HepG2 (cell line): ENCODE measurements around the gene C20orf141. TPM values are rescaled to one million over a fixed set of nuclear protein-coding genes. Genes with fewer than 3 reads are reported as not detected.

ENCODE experiments used
- ARID3A ChIP-seq: IDR thresholded peaks from 2 replicates; pipeline ENCODE4 v1.6.1; 2012; ENCODE audit warnings: low read depth, low read length, improper control_type of control experiment
- EED ChIP-seq: sonication (generic); formaldehyde crosslinking; IDR thresholded peaks from 2 replicates; pipeline ENCODE4 v1.5.0; 2020; ENCODE audit warnings: mild to moderate bottlenecking, missing genetic modification reagents
- FIP1L1 ChIP-seq: fragments of 200-400 bp; formaldehyde crosslinking; IDR thresholded peaks from 2 replicates; pipeline ENCODE4 v1.6.1; 2018; ENCODE audit warnings: low read depth, mild to moderate bottlenecking, low read length, moderate library complexity, borderline replicate concordance; ENCODE audit not compliant: insufficient read depth
- GTF3A ChIP-seq: sonication (generic); formaldehyde crosslinking; conservative IDR thresholded peaks from 2 replicates; pipeline ENCODE4 v1.4.0; 2020; ENCODE audit warnings: mild to moderate bottlenecking, missing genetic modification reagents
- MBNL3 ChIP-seq: fragments of 250-450 bp; sonication (Bioruptor Pico); conservative IDR thresholded peaks from 2 replicates; pipeline ENCODE4 v1.8.0; 2022; ENCODE audit warnings: mild to moderate bottlenecking, inconsistent platforms
- RFXAP ChIP-seq: sonication (generic); formaldehyde crosslinking; IDR thresholded peaks from 2 replicates; pipeline ENCODE4 v1.4.0; 2020; ENCODE audit warnings: missing genetic modification reagents, borderline replicate concordance
- RNF219 ChIP-seq: sonication (generic); formaldehyde crosslinking; IDR thresholded peaks from 2 replicates; pipeline ENCODE4 v1.5.0; 2020; ENCODE audit warnings: mild to moderate bottlenecking, missing genetic modification reagents
- USF2 ChIP-seq, 2 experiments: sonication (generic) in 1 of 2; formaldehyde crosslinking in 1 of 2; IDR thresholded peaks; 2 replicates each; pipeline versions ENCODE4 v1.5.1 to v1.6.1; 2011 to 2020; ENCODE audit warnings: borderline replicate concordance in 1 of 2, low read depth in 1 of 2, low read length in 1 of 2, mild to moderate bottlenecking in 1 of 2, missing genetic modification reagents in 1 of 2, moderate library complexity in 1 of 2
- ZBTB2 ChIP-seq: sonication (generic); formaldehyde crosslinking; IDR thresholded peaks from 2 replicates; pipeline ENCODE4 v1.8.0; 2022; ENCODE audit warnings: low read depth, missing genetic modification reagents
- ZNF547 ChIP-seq: sonication (generic); formaldehyde crosslinking; IDR thresholded peaks from 2 replicates; pipeline ENCODE4 v1.5.1; 2020; ENCODE audit warnings: mild to moderate bottlenecking, missing genetic modification reagents
- ZNF562 ChIP-seq: sonication (generic); formaldehyde crosslinking; IDR thresholded peaks from 2 replicates; pipeline ENCODE4 v1.8.0; 2022; ENCODE audit warnings: missing genetic modification reagents, borderline replicate concordance
- ZNF704 ChIP-seq: sonication (generic); formaldehyde crosslinking; IDR thresholded peaks from 2 replicates; pipeline ENCODE4 v1.8.1; 2023; ENCODE audit warnings: mild to moderate bottlenecking, inconsistent platforms, moderate library complexity, missing genetic modification reagents, borderline replicate concordance
- ZNF749 ChIP-seq: sonication (generic); formaldehyde crosslinking; IDR thresholded peaks from 2 replicates; pipeline ENCODE4 v1.8.0; 2022; ENCODE audit warnings: mild to moderate bottlenecking, missing genetic modification reagents, moderate library complexity, borderline replicate concordance
- polyA plus RNA-seq, 8 experiments: library from polyadenylated mRNA; depleted of rRNA in 3 of 8; stranded (reverse) in 7 of 8; unstranded in 1 of 8; fragments of >200 nt; fragmentation: Illumina TruSeq in 4 of 8; extraction: Trizol in 4 of 8; gene quantifications; 2 replicates each; pipeline versions ENCODE4 v1.2.1 to v1.2.3, GENCODE V29; 2011 to 2016; ENCODE audit warnings: low read depth in 4 of 8, missing spikeins in 1 of 8, mixed read lengths in 1 of 8; ENCODE audit not compliant: insufficient read depth in 1 of 8
- total RNA-seq, 5 experiments: library from RNA; depleted of rRNA; stranded (reverse); fragments of >200 nt; fragmentation: Illumina TruSeq; extraction: Trizol; gene quantifications; 2 replicates each; pipeline ENCODE4 v1.2.3, GENCODE V29; 2016; ENCODE audit warnings: low read depth in 1 of 5
- TF ChIP-seq, protein P1 (sequence below): sonication (generic); formaldehyde crosslinking; IDR thresholded peaks from 2 replicates; pipeline ENCODE4 v1.4.0; 2020; ENCODE audit warnings: missing genetic modification reagents
- TF ChIP-seq, protein P2 (sequence below): sonication (generic); formaldehyde crosslinking; IDR thresholded peaks from 2 replicates; pipeline ENCODE4 v1.4.0; 2020; ENCODE audit warnings: mild to moderate bottlenecking, missing genetic modification reagents

C20orf141 gene
- total and polyA plus RNA-seq, 2 of the 13 experiments (the other 11 are each of a cell fraction or from before 2014, with no cell fraction given) = not detected

GRCh38 chr20:2840967-2841531 lies 26.3 kb downstream of the C20orf141 start (continued):
- TF ChIP-seq ZBTB2 (CRISPR knock-in tag) = no peak
- no peak for TF ChIP-seq RFXAP (CRISPR knock-in tag)
- no peak for TF ChIP-seq MBNL3 (CRISPR knock-in tag)
- no peak for TF ChIP-seq RNF219 (CRISPR knock-in tag)
- no peak for TF ChIP-seq USF2 (IDR thresholded peaks at IDR 0.05; ENCODE audit: low read depth, low read length)
- TF ChIP-seq USF2 (CRISPR knock-in tag; IDR thresholded peaks at IDR 0.05; ENCODE audit: borderline replicate concordance) = no peak
- TF ChIP-seq, protein P1, sequence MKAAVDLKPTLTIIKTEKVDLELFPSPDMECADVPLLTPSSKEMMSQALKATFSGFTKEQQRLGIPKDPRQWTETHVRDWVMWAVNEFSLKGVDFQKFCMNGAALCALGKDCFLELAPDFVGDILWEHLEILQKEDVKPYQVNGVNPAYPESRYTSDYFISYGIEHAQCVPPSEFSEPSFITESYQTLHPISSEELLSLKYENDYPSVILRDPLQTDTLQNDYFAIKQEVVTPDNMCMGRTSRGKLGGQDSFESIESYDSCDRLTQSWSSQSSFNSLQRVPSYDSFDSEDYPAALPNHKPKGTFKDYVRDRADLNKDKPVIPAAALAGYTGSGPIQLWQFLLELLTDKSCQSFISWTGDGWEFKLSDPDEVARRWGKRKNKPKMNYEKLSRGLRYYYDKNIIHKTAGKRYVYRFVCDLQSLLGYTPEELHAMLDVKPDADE = no peak
- TF ChIP-seq, protein P2, sequence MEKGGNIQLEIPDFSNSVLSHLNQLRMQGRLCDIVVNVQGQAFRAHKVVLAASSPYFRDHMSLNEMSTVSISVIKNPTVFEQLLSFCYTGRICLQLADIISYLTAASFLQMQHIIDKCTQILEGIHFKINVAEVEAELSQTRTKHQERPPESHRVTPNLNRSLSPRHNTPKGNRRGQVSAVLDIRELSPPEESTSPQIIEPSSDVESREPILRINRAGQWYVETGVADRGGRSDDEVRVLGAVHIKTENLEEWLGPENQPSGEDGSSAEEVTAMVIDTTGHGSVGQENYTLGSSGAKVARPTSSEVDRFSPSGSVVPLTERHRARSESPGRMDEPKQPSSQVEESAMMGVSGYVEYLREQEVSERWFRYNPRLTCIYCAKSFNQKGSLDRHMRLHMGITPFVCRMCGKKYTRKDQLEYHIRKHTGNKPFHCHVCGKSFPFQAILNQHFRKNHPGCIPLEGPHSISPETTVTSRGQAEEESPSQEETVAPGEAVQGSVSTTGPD = peak; percentile 75; the same call in 1 of the 2 replicates
- TF ChIP-seq ARID3A = no peak
- no peak; the same call in 1 of the 2 replicates for TF ChIP-seq EED (CRISPR knock-in tag)
- no peak for TF ChIP-seq ZNF749 (CRISPR knock-in tag)
- no peak for TF ChIP-seq ZNF547 (CRISPR knock-in tag)
- no peak for TF ChIP-seq ZNF704 (CRISPR knock-in tag)
- no peak for TF ChIP-seq FIP1L1
- TF ChIP-seq GTF3A (CRISPR knock-in tag) = no peak
- TF ChIP-seq ZNF562 = no peak
